BJ (cell line): ENCODE measurements around the gene GREM2. TPM values are rescaled to one million over a fixed set of nuclear protein-coding genes. Genes with fewer than 3 reads are reported as not detected.

ENCODE experiments used
- CTCF ChIA-PET: fragments of 350-600 bp; formaldehyde crosslinking; extraction: SDS; loops from one replicate; lab custom pipeline; 2021; ENCODE audit warnings: antibody characterized with exemption, inconsistent platforms; lab: Yijun Ruan, JAX
- POLR2A ChIA-PET: fragments of 300-600 bp; sonication (Branson Sonifier 250); formaldehyde crosslinking; extraction: SDS; loops from one replicate; lab custom pipeline; 2021; ENCODE audit warnings: antibody characterized with exemption; lab: Charles Lee
- DNase-seq: peaks from one replicate; pipeline ENCODE4 v3.0.0-alpha.2; 2011; ENCODE audit warnings: low read depth
- H3K27me3 ChIP-seq: 2 replicates; pipeline ENCODE4 v1.6.0; 2011; ENCODE audit warnings: low read length; ENCODE audit not compliant: control insufficient read depth, insufficient read depth
- H3K36me3 ChIP-seq: 2 replicates; pipeline ENCODE4 v1.5.1; 2011; ENCODE audit warnings: low read length; ENCODE audit not compliant: control insufficient read depth, insufficient read depth
- H3K4me3 ChIP-seq: 2 replicates; pipeline ENCODE4 v1.5.1; 2011; ENCODE audit warnings: low read depth, mild to moderate bottlenecking, control low read depth, low read length
- CTCF ChIP-seq: IDR thresholded peaks from 2 replicates; pipeline ENCODE4 v1.5.1; 2011; ENCODE audit warnings: low read depth, mild to moderate bottlenecking, control low read depth, inconsistent platforms, low read length, moderate library complexity; ENCODE audit not compliant: insufficient read depth
- polyA plus RNA-seq: library from polyadenylated mRNA; depleted of rRNA; stranded (reverse); fragments of >200 nt; gene quantifications from 2 replicates; pipeline ENCODE4 v1.2.3, GENCODE V29; 2011

Gene GREM2
- polyA plus RNA-seq, 1 experiment, result 5.6 TPM

DNA sequence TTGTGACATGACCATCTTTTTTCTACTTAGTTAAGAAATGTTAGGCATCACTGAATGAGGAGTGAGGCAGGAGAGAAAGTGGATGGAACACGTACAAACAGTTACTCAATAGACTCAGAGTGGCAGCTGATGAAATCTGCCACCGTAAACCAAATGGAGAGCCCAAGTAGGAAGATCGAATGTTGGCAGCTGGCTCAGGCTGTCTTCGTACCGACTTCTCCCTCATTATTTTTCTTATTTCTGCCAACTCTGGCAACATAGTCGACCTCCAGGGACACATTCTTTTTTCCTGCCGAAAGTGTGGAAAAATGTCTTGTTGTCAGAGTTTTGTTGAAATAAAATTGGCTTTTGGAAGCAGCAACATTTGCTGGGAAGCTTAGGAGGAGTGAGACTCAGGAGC, 143.3 kb downstream of the GREM2 start:
- ChIA-PET POLR2A (no interaction called here), CTCF (interaction anchor here (0.6 kb wide), 1 partner anchor 1025 kb away, joined by 3 read pairs; no protein-coding TSS in a partner anchor)
- Histone ChIP-seq H3K27me3 (no peaks in the 10 kb centered on the region), H3K4me3 (no peak overlapping the region), H3K36me3 (peaks cover 1% of the 10 kb centered on the region; the same call in 1 of the 2 replicates)
- TF ChIP-seq CTCF, result no peak
- no peak for DNase-seq

- H3K36me3 ChIP-seq, result peaks cover 1% of the 10 kb centered on the region; the same call in 1 of the 2 replicates
- no peak for TF ChIP-seq CTCF
- H3K27me3 ChIP-seq, result no peaks in the 10 kb centered on the region
- no peak for DNase-seq
- POLR2A ChIA-PET, result no interaction called here
- H3K4me3 ChIP-seq, result no peak overlapping the region
- CTCF ChIA-PET, result no interaction called here
These were observed 144.1 kb downstream of the GREM2 start for GRCh38 chr1:240467895-240468294.

- TF ChIP-seq CTCF, result no peak
- Histone ChIP-seq H3K36me3 (no peaks in the 10 kb centered on the region), H3K27me3 (no peaks in the 10 kb centered on the region), H3K4me3 (no peak overlapping the region)
- ChIA-PET POLR2A (no interaction called here), CTCF (interaction anchor here (1.0 kb wide), 1 partner anchor 26 kb away, joined by 3 read pairs; no protein-coding TSS in a partner anchor)
- no peak for DNase-seq
These were observed 145.4 kb downstream of the GREM2 start for GRCh38 chr1:240466509-240466908.

GRCh38 chr1:240465531-240465940, 146.4 kb downstream of the GREM2 start:
- no peak for DNase-seq
- Histone ChIP-seq H3K36me3 (no peaks in the 10 kb centered on the region), H3K4me3 (no peak overlapping the region), H3K27me3 (no peaks in the 10 kb centered on the region)
- CTCF ChIA-PET, result interaction anchor here (1.0 kb wide), 1 partner anchor 227 kb away, joined by 3 read pairs; no protein-coding TSS in a partner anchor
- POLR2A ChIA-PET, result interaction anchor here (0.7 kb wide), 1 partner anchor 54 kb away, joined by 4 read pairs; no protein-coding TSS in a partner anchor
- TF ChIP-seq CTCF, result no peak

- ChIA-PET CTCF (no interaction called here), POLR2A (no interaction called here)
- no peak overlapping the region for H3K4me3 ChIP-seq
- 0 out of 2 replicates have a peak, but pooled peaks cover 2% of the 10 kb centered on the region for H3K36me3 ChIP-seq
- H3K27me3 ChIP-seq, result no peaks in the 10 kb centered on the region
- no peak for TF ChIP-seq CTCF
- no peak for DNase-seq
These were observed 147.9 kb downstream of the GREM2 start for GRCh38 chr1:240464099-240464498.
